HEK293 (cell line): Measurements from ENCODE around the gene AZGP1.
A peak's percentile ranks its signal among the peaks of the same experiment; 100 is the strongest.

ENCODE experiments used
- ELK4 ChIP-seq: IDR thresholded peaks from 2 replicates; pipeline ENCODE4 v1.6.1; 2011; ENCODE audit warnings: mild to moderate bottlenecking, low read depth, low read length, borderline replicate concordance
- GLI2 ChIP-seq: fragments of 450-650 bp; formaldehyde crosslinking; IDR thresholded peaks from 2 replicates; pipeline ENCODE4; 2017; ENCODE audit warnings: missing biosample characterization, missing genetic modification characterization, low read depth, borderline replicate concordance
- INSM2 ChIP-seq: fragments of 450-650 bp; formaldehyde crosslinking; IDR thresholded peaks from 2 replicates; pipeline ENCODE4 v1.5.1; 2016; ENCODE audit warnings: missing biosample characterization, missing genetic modification characterization
- KLF17 ChIP-seq: fragments of 450-650 bp; formaldehyde crosslinking; IDR thresholded peaks from 2 replicates; pipeline ENCODE4 v1.5.1; 2016; ENCODE audit warnings: missing biosample characterization, missing genetic modification characterization
- KLF8 ChIP-seq: fragments of 450-650 bp; formaldehyde crosslinking; IDR thresholded peaks from 2 replicates; pipeline ENCODE4 v1.5.1; 2016; ENCODE audit warnings: missing biosample characterization, missing genetic modification characterization
- PBX3 ChIP-seq: sonication (generic); formaldehyde crosslinking; IDR thresholded peaks from 2 replicates; pipeline ENCODE4 v1.8.1; 2022; ENCODE audit warnings: mild to moderate bottlenecking, moderate library complexity, missing genetic modification reagents
- RBAK ChIP-seq: fragments of 450-650 bp; formaldehyde crosslinking; IDR thresholded peaks from 2 replicates; pipeline ENCODE4 v1.5.1; 2016; ENCODE audit warnings: missing biosample characterization, missing genetic modification characterization
- SP3 ChIP-seq: fragments of 450-650 bp; formaldehyde crosslinking; IDR thresholded peaks from 2 replicates; pipeline ENCODE4 v1.5.1; 2016; ENCODE audit warnings: missing biosample characterization, missing genetic modification characterization
- SP7 ChIP-seq: fragments of 450-650 bp; formaldehyde crosslinking; IDR thresholded peaks from 2 replicates; pipeline ENCODE4 v1.5.1; 2016; ENCODE audit warnings: missing biosample characterization, missing genetic modification characterization
- YY2 ChIP-seq: fragments of 450-650 bp; formaldehyde crosslinking; IDR thresholded peaks from 2 replicates; pipeline ENCODE4 v1.5.1; 2016; ENCODE audit warnings: missing biosample characterization, missing genetic modification characterization
- ZBTB21 ChIP-seq: fragments of 450-650 bp; formaldehyde crosslinking; IDR thresholded peaks from 2 replicates; pipeline ENCODE4 v1.5.1; 2017; ENCODE audit warnings: missing biosample characterization, missing genetic modification characterization
- ZBTB26 ChIP-seq: fragments of 450-650 bp; formaldehyde crosslinking; optimal IDR thresholded peaks from 2 replicates; pipeline ENCODE3; 2016; ENCODE audit warnings: missing biosample characterization, mild to moderate bottlenecking, missing genetic modification characterization
- ZBTB6 ChIP-seq: fragments of 450-650 bp; formaldehyde crosslinking; IDR thresholded peaks from 2 replicates; pipeline ENCODE4 v1.5.1; 2017; ENCODE audit warnings: missing biosample characterization, missing genetic modification characterization
- ZFP37 ChIP-seq: fragments of 450-650 bp; formaldehyde crosslinking; IDR thresholded peaks from 2 replicates; pipeline ENCODE4 v1.5.1; 2016; ENCODE audit warnings: missing biosample characterization, missing genetic modification characterization
- ZNF174 ChIP-seq: fragments of 450-650 bp; formaldehyde crosslinking; IDR thresholded peaks from 2 replicates; pipeline ENCODE4 v1.5.0; 2017; ENCODE audit warnings: missing biosample characterization, mild to moderate bottlenecking, missing genetic modification characterization
- ZNF214 ChIP-seq: fragments of 450-650 bp; formaldehyde crosslinking; IDR thresholded peaks from 2 replicates; pipeline ENCODE4 v1.5.1; 2017; ENCODE audit warnings: missing biosample characterization, mild to moderate bottlenecking, missing genetic modification characterization, borderline replicate concordance
- ZNF248 ChIP-seq: fragments of 450-650 bp; formaldehyde crosslinking; IDR thresholded peaks from 2 replicates; pipeline ENCODE4 v1.5.1; 2017; ENCODE audit warnings: missing biosample characterization, missing genetic modification characterization
- ZNF274 ChIP-seq, 2 experiments: fragments of 200-500 bp in 1 of 2; fragments of 450-650 bp in 1 of 2; sonication (Bioruptor generic) in 1 of 2; formaldehyde crosslinking in 1 of 2; IDR thresholded peaks; 2 replicates each; pipeline versions ENCODE4 v1.5.1 to v1.6.1; 2014 to 2016; ENCODE audit warnings: borderline replicate concordance in 1 of 2, inconsistent platforms in 1 of 2, low read length in 1 of 2, missing biosample characterization in 1 of 2, missing genetic modification characterization in 1 of 2
- ZNF280D ChIP-seq: fragments of 450-650 bp; formaldehyde crosslinking; IDR thresholded peaks from 2 replicates; pipeline ENCODE4 v1.5.1; 2016; ENCODE audit warnings: missing biosample characterization, missing genetic modification characterization
- ZNF292 ChIP-seq: fragments of 450-650 bp; formaldehyde crosslinking; IDR thresholded peaks from 2 replicates; pipeline ENCODE4 v1.5.1; 2016; ENCODE audit warnings: low read depth, missing biosample characterization, missing genetic modification characterization, borderline replicate concordance
- ZNF398 ChIP-seq: fragments of 450-650 bp; formaldehyde crosslinking; IDR thresholded peaks from 2 replicates; pipeline ENCODE4 v1.5.1; 2017; ENCODE audit warnings: missing biosample characterization, missing genetic modification characterization
- ZNF610 ChIP-seq: fragments of 450-650 bp; formaldehyde crosslinking; IDR thresholded peaks from 2 replicates; pipeline ENCODE4 v1.5.1; 2016; ENCODE audit warnings: missing biosample characterization, missing genetic modification characterization, borderline replicate concordance
- ZNF658 ChIP-seq: fragments of 450-650 bp; formaldehyde crosslinking; IDR thresholded peaks from 2 replicates; pipeline ENCODE4; 2016; ENCODE audit warnings: missing biosample characterization, missing genetic modification characterization
- ZNF777 ChIP-seq: fragments of 450-650 bp; formaldehyde crosslinking; IDR thresholded peaks from 2 replicates; pipeline ENCODE4 v1.5.1; 2017; ENCODE audit warnings: missing biosample characterization, missing genetic modification characterization, borderline replicate concordance

The AZGP1 gene

GRCh38 chr7:99918959-99919813, 56.6 kb downstream of the AZGP1 start, which contains the start of gene TRIM4 (continued):
- TF ChIP-seq ZNF280D (no peak), ZNF214 (tag by site-specific recombination) (no peak), ZBTB6 (tag by site-specific recombination) (peak; percentile 74), ZNF274 (IDR thresholded peaks at IDR 0.05; ENCODE audit: low read length) (no peak), ZNF274 (tag by site-specific recombination; IDR thresholded peaks at IDR 0.05; ENCODE audit: borderline replicate concordance) (no peak), SP7 (peak; percentile 40; the same call in 1 of the 2 replicates), GLI2 (tag by site-specific recombination) (no peak), ZNF777 (peak; percentile 91), ZNF292 (tag by site-specific recombination) (no peak), PBX3 (CRISPR knock-in tag) (peak; percentile 38; the same call in 1 of the 2 replicates), ZBTB21 (tag by site-specific recombination) (peak; percentile 73), INSM2 (tag by site-specific recombination) (no peak), ZNF398 (no peak), ZNF610 (tag by site-specific recombination) (0 out of 2 replicates have a peak, but pooled peaks have one; percentile 22), RBAK (tag by site-specific recombination) (no peak), SP3 (tag by site-specific recombination) (0 out of 2 replicates have a peak, but pooled peaks have one; percentile 19), ELK4 (no peak), KLF17 (tag by site-specific recombination) (no peak; the same call in 1 of the 2 replicates), YY2 (tag by site-specific recombination) (peak; percentile 60), ZNF658 (tag by site-specific recombination) (no peak), ZFP37 (tag by site-specific recombination) (peak; percentile 71; the same call in 1 of the 2 replicates), ZBTB26 (peak; percentile 74), ZNF174 (tag by site-specific recombination) (no peak), KLF8 (tag by site-specific recombination) (peak; percentile 8; the same call in 1 of the 2 replicates), ZNF248 (tag by site-specific recombination) (no peak)
